ENCODE results near the gene ABLIM1. TPM values are rescaled to one million over a fixed set of nuclear protein-coding genes. Genes with fewer than 3 reads are reported as not detected.

The ABLIM1 gene
- total and polyA plus RNA-seq, 10 of the 15 experiments (the other 5 are each of a cell fraction or from before 2014, with no cell fraction given), result 14.2 to 50.5 (median 28.1) TPM

DNA sequence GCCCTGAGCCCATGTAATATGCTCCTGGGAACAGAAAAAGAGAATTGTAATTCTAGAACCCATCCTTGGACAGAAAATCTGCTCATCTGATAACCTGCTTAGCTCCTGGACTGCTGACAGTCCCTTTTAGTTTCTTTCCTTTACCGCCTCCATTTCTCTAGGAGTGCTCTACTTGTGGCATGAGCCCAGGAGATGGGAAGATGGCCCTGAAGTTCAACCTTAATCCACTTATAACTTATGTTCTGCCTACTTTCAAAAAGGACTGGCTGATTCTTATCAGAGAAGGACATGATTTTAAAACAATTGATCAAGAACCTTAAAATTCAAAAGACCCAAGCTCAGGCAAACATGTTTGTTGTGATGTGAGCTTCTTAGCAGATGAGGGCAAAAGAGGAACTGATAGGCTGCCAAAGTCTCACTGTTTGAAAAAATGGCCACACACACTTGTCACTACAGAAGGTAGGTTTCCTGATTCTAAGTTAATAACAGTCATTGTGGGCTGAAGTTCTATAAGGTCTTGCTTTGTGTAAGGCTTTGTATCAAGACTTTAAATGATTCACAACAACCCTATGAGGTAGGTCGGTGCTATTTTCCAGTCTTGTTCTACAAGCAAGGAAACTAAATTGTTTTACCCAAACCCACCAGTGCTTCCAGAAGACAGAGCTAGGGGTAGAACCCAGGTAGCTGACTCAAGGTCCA, 159.5 kb downstream of the ABLIM1 start (continued):
- TF ChIP-seq, protein P1, sequence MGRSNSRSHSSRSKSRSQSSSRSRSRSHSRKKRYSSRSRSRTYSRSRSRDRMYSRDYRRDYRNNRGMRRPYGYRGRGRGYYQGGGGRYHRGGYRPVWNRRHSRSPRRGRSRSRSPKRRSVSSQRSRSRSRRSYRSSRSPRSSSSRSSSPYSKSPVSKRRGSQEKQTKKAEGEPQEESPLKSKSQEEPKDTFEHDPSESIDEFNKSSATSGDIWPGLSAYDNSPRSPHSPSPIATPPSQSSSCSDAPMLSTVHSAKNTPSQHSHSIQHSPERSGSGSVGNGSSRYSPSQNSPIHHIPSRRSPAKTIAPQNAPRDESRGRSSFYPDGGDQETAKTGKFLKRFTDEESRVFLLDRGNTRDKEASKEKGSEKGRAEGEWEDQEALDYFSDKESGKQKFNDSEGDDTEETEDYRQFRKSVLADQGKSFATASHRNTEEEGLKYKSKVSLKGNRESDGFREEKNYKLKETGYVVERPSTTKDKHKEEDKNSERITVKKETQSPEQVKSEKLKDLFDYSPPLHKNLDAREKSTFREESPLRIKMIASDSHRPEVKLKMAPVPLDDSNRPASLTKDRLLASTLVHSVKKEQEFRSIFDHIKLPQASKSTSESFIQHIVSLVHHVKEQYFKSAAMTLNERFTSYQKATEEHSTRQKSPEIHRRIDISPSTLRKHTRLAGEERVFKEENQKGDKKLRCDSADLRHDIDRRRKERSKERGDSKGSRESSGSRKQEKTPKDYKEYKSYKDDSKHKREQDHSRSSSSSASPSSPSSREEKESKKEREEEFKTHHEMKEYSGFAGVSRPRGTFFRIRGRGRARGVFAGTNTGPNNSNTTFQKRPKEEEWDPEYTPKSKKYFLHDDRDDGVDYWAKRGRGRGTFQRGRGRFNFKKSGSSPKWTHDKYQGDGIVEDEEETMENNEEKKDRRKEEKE (IDR thresholded peaks at IDR 0.05), result no peak
- TF ChIP-seq PAX8 (IDR thresholded peaks at IDR 0.05), result no peak
- TF ChIP-seq RUNX3 (IDR thresholded peaks at IDR 0.05; ENCODE audit: low read length), result peak; percentile 62
- peak; percentile 61; the same call in 1 of the 2 replicates for TF ChIP-seq TAF1 (IDR thresholded peaks at IDR 0.05; ENCODE audit: borderline replicate concordance, low read depth, low read length)
- TF ChIP-seq ATF7 (IDR thresholded peaks at IDR 0.05; ENCODE audit: low read depth), result 0 out of 2 replicates have a peak, but pooled peaks have one; percentile 27
- TF ChIP-seq, protein P2, sequence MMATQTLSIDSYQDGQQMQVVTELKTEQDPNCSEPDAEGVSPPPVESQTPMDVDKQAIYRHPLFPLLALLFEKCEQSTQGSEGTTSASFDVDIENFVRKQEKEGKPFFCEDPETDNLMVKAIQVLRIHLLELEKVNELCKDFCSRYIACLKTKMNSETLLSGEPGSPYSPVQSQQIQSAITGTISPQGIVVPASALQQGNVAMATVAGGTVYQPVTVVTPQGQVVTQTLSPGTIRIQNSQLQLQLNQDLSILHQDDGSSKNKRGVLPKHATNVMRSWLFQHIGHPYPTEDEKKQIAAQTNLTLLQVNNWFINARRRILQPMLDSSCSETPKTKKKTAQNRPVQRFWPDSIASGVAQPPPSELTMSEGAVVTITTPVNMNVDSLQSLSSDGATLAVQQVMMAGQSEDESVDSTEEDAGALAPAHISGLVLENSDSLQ (IDR thresholded peaks at IDR 0.05), result 0 out of 2 replicates have a peak, but pooled peaks have one; percentile 7
- no peak for TF ChIP-seq TARDBP (IDR thresholded peaks at IDR 0.05; ENCODE audit: borderline replicate concordance)
- TF ChIP-seq MEF2B (IDR thresholded peaks at IDR 0.05; ENCODE audit: partially characterized antibody, poor library complexity, severe bottlenecking), result no peak
- peak; percentile 40; the same call in 1 of the 2 replicates for TF ChIP-seq POLR2A (IDR thresholded peaks at IDR 0.05; ENCODE audit: low read depth, low read length)
- TF ChIP-seq ZNF384 (IDR thresholded peaks at IDR 0.05; ENCODE audit: borderline replicate concordance, low read depth, low read length), result peak; percentile 73; the same call in 1 of the 2 replicates
- TF ChIP-seq, protein P3, sequence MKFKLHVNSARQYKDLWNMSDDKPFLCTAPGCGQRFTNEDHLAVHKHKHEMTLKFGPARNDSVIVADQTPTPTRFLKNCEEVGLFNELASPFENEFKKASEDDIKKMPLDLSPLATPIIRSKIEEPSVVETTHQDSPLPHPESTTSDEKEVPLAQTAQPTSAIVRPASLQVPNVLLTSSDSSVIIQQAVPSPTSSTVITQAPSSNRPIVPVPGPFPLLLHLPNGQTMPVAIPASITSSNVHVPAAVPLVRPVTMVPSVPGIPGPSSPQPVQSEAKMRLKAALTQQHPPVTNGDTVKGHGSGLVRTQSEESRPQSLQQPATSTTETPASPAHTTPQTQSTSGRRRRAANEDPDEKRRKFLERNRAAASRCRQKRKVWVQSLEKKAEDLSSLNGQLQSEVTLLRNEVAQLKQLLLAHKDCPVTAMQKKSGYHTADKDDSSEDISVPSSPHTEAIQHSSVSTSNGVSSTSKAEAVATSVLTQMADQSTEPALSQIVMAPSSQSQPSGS (IDR thresholded peaks at IDR 0.05; ENCODE audit: low read length), result 0 out of 2 replicates have a peak, but pooled peaks have one; percentile 13
